Smooth muscle cell (in vitro differentiated cells): Measurements from ENCODE around the gene NR3C1. TPM values are rescaled to one million over a fixed set of nuclear protein-coding genes. Genes with fewer than 3 reads are reported as not detected.

Experiments
- DNase-seq: peaks from one replicate; lab custom pipeline; 2025; ENCODE audit not compliant: unreplicated experiment; lab: John Stamatoyannopoulos, UW
- H2AFZ ChIP-seq: fragments of 200-600 bp; sonication (generic); 2 replicates; pipeline ENCODE4 v1.6.0; 2016; ENCODE audit warnings: antibody characterized with exemption, low read depth, mild to moderate bottlenecking
- H3F3A ChIP-seq: fragments of 200-600 bp; sonication (generic); 2 replicates; pipeline ENCODE4 v1.6.0; 2017; ENCODE audit warnings: antibody characterized with exemption, low read depth
- H3K27ac ChIP-seq: fragments of 200-600 bp; sonication (generic); 2 replicates; pipeline ENCODE4 v1.5.1; 2016; ENCODE audit warnings: low read depth, mild to moderate bottlenecking
- H3K27me3 ChIP-seq: fragments of 200-600 bp; sonication (generic); 2 replicates; pipeline ENCODE4 v1.6.1; 2016; ENCODE audit warnings: low read depth, mild to moderate bottlenecking
- H3K36me3 ChIP-seq: fragments of 200-600 bp; sonication (generic); 2 replicates; pipeline ENCODE4 v1.5.1; 2016; ENCODE audit warnings: low read depth
- H3K4me1 ChIP-seq: fragments of 200-600 bp; sonication (generic); 2 replicates; pipeline ENCODE4 v1.5.1; 2016; ENCODE audit warnings: low read depth
- H3K4me2 ChIP-seq: fragments of 200-600 bp; sonication (generic); 2 replicates; pipeline ENCODE4 v1.6.0; 2016; ENCODE audit warnings: mild to moderate bottlenecking
- H3K4me3 ChIP-seq: fragments of 200-600 bp; sonication (generic); 2 replicates; pipeline ENCODE4 v1.5.1; 2016; ENCODE audit warnings: mild to moderate bottlenecking
- H3K79me2 ChIP-seq: fragments of 200-600 bp; sonication (generic); 2 replicates; pipeline ENCODE4 v1.6.0; 2016; ENCODE audit warnings: low read depth, mild to moderate bottlenecking
- H3K9ac ChIP-seq: fragments of 200-600 bp; sonication (generic); 2 replicates; pipeline ENCODE4 v1.6.0; 2016; ENCODE audit warnings: low read depth
- H3K9me3 ChIP-seq: fragments of 200-600 bp; sonication (generic); replicated peaks from 2 replicates; pipeline ENCODE4 v1.5.1; 2016; ENCODE audit warnings: low read depth
- H4K20me1 ChIP-seq: fragments of 200-600 bp; sonication (generic); 2 replicates; pipeline ENCODE4 v1.6.0; 2016; ENCODE audit warnings: low read depth
- CTCF ChIP-seq: fragments of 200-600 bp; sonication (generic); IDR thresholded peaks from 2 replicates; pipeline ENCODE4 v1.5.1; 2017; ENCODE audit warnings: borderline replicate concordance, mild to moderate bottlenecking, antibody characterized with exemption; ENCODE audit not compliant: insufficient read depth, poor library complexity, severe bottlenecking
- WGBS: methylation state at CpG from one replicate; pipeline ENCODE4 v1.1.7; 2016; ENCODE audit warnings: low lambda C conversion rate; 5-methylcytosine and 5-hydroxymethylcytosine counted together
- polyA plus RNA-seq: library from polyadenylated mRNA; unstranded; fragments of >200 nt; fragmentation: Nextera tagmentation; extraction: Ambion mirVana; gene quantifications from 2 replicates; pipeline ENCODE4 v1.2.1, GENCODE V29; 2016
- total RNA-seq: library from RNA; depleted of rRNA; stranded (reverse); fragments of >200 nt; gene quantifications from 2 replicates; pipeline ENCODE4 v1.2.3, GENCODE V29; 2014

The NR3C1 gene
- total and polyA plus RNA-seq, 2 experiments from 2014 or later: 76.5 to 101 TPM

GRCh38 chr5:143362664-143363227, 40.7 kb downstream of the NR3C1 start:
- TF ChIP-seq CTCF: no peak
- H3K4me2 ChIP-seq: no peak overlapping the region
- no peaks in the 10 kb centered on the region for H3F3A ChIP-seq
- H3K9me3 ChIP-seq: no peaks in the 10 kb centered on the region
- H3K4me3 ChIP-seq: no peak overlapping the region
- H4K20me1 ChIP-seq: peaks cover 99% of the 10 kb centered on the region
- H2AFZ ChIP-seq: no peak overlapping the region
- H3K79me2 ChIP-seq: peaks cover 100% of the 10 kb centered on the region
- no peaks in the 10 kb centered on the region for H3K36me3 ChIP-seq
- 68% methylated on average over 1 of the region's 1 CpG for WGBS
- no peaks in the 10 kb centered on the region for H3K27me3 ChIP-seq
- no peaks in the 10 kb centered on the region for H3K4me1 ChIP-seq
- H3K9ac ChIP-seq: no peak overlapping the region
- H3K27ac ChIP-seq: no peak overlapping the region
- DNase-seq: no peak

GRCh38 chr5:143361438-143361837, 42.0 kb downstream of the NR3C1 start:
- Histone ChIP-seq H3K27me3 (no peaks in the 10 kb centered on the region), H3K36me3 (no peaks in the 10 kb centered on the region), H3K4me2 (no peak overlapping the region), H3K27ac (no peak overlapping the region), H3K4me3 (no peak overlapping the region), H4K20me1 (peaks cover 99% of the 10 kb centered on the region), H3K9me3 (no peaks in the 10 kb centered on the region), H3F3A (no peaks in the 10 kb centered on the region), H2AFZ (no peak overlapping the region), H3K79me2 (peaks cover 100% of the 10 kb centered on the region), H3K4me1 (no peaks in the 10 kb centered on the region), H3K9ac (no peak overlapping the region)
- no peak for DNase-seq
- 78% methylated on average over 3 of the region's 3 CpGs for WGBS
- TF ChIP-seq CTCF: no peak

- H3K27ac ChIP-seq: peak overlapping the region; percentile 42
- no peaks in the 10 kb centered on the region for H3K27me3 ChIP-seq
- H3K9ac ChIP-seq: no peak overlapping the region
- H3K79me2 ChIP-seq: peaks cover 100% of the 10 kb centered on the region
- H3K4me1 ChIP-seq: peaks cover 3% of the 10 kb centered on the region
- H3K4me2 ChIP-seq: peak overlapping the region; percentile 38
- peaks cover 99% of the 10 kb centered on the region for H4K20me1 ChIP-seq
- no peaks in the 10 kb centered on the region for H3K9me3 ChIP-seq
- no peak for TF ChIP-seq CTCF
- H3F3A ChIP-seq: no peaks in the 10 kb centered on the region
- no peaks in the 10 kb centered on the region for H3K36me3 ChIP-seq
- no peak overlapping the region for H2AFZ ChIP-seq
- H3K4me3 ChIP-seq: no peak overlapping the region
- no peak for DNase-seq
Measured at GRCh38 chr5:143360755-143361154, 42.7 kb downstream of the NR3C1 start.

- peak overlapping the region; percentile 38 for H3K4me2 ChIP-seq
- H3K9me3 ChIP-seq: no peaks in the 10 kb centered on the region
- peak overlapping the region; percentile 23 for H3K9ac ChIP-seq
- H3K4me1 ChIP-seq: peaks cover 3% of the 10 kb centered on the region
- H3K27ac ChIP-seq: peak overlapping the region; percentile 12
- no peak for TF ChIP-seq CTCF
- no peaks in the 10 kb centered on the region for H3K27me3 ChIP-seq
- H3K36me3 ChIP-seq: no peaks in the 10 kb centered on the region
- 94% methylated on average over 2 of the region's 2 CpGs for WGBS
- H3F3A ChIP-seq: no peaks in the 10 kb centered on the region
- no peak overlapping the region for H2AFZ ChIP-seq
- H3K79me2 ChIP-seq: peaks cover 96% of the 10 kb centered on the region
- no peak overlapping the region for H3K4me3 ChIP-seq
- H4K20me1 ChIP-seq: peaks cover 98% of the 10 kb centered on the region
- no peak for DNase-seq
Measured at GRCh38 chr5:143359869-143360268, 43.6 kb downstream of the NR3C1 start.
